GM23248 (cell line): ENCODE results near the gene MYO5B.

Experiments used
- EZH2 ChIP-seq: fragments of 200-600 bp; sonication (generic); IDR thresholded peaks from 2 replicates; pipeline ENCODE4 v1.6.1; 2018; ENCODE audit warnings: antibody characterized with exemption, mild to moderate bottlenecking; ENCODE audit not compliant: insufficient read depth, poor library complexity, severe bottlenecking
- EZH2phosphoT487 ChIP-seq: fragments of 200-600 bp; sonication (generic); IDR thresholded peaks from 2 replicates; pipeline ENCODE4 v1.6.1; 2018; ENCODE audit warnings: antibody characterized with exemption, moderate library complexity, mild to moderate bottlenecking, low read depth; ENCODE audit not compliant: insufficient read depth

- TF ChIP-seq EZH2 (no peak), EZH2phosphoT487 (no peak)
Observed at GRCh38 chr18:49856496-49856895, 338.5 kb downstream of the MYO5B start.
